Measurements from ENCODE around the gene VGF.
"Not testable (repeated sequence)": the region's sequence is repeated elsewhere in the genome, so short reads cannot be mapped to it uniquely, and the experiment has no call there.

The VGF gene

GRCh38 chr7:101134399-101134980 is 30.9 kb downstream of the VGF start:
- DNase-seq = peak; percentile 73

GRCh38 chr7:101133621-101134398 is 31.6 kb downstream of the VGF start:
- peak; percentile 24 for DNase-seq

GRCh38 chr7:101132626-101133600 is 32.5 kb downstream of the VGF start:
- DNase-seq = not testable (repeated sequence)

- DNase-seq = no peak
These were observed 35.7 kb downstream of the VGF start for GRCh38 chr7:101129603-101130117.

GRCh38 chr7:101128040-101128834 is 37.1 kb downstream of the VGF start:
- DNase-seq = no peak

- DNase-seq = no peak
These were observed 37.8 kb downstream of the VGF start for GRCh38 chr7:101127460-101128039.

GRCh38 chr7:101126651-101127459 is 38.5 kb downstream of the VGF start, which contains the start of gene SERPINE1:
TSS of gene SERPINE1 (plus strand) at chr7:101127104. CDS start at chr7:101128394, 1,290 bp downstream.
- peak; percentile 89 for DNase-seq

GRCh38 chr7:101125989-101126650 is 39.2 kb downstream of the VGF start:
- peak; percentile 35 for DNase-seq

- peak; percentile 37 for DNase-seq
These were observed 40.9 kb downstream of the VGF start for GRCh38 chr7:101124376-101125056.

- DNase-seq = no peak
These were observed 41.7 kb downstream of the VGF start for GRCh38 chr7:101123703-101124068.

- DNase-seq = no peak
These were observed 42.3 kb downstream of the VGF start for GRCh38 chr7:101122933-101123702.

GRCh38 chr7:101121991-101122932 is 43.1 kb downstream of the VGF start:
- peak; percentile 81 for DNase-seq

- not testable (repeated sequence) for DNase-seq
These were observed 43.8 kb downstream of the VGF start for GRCh38 chr7:101121631-101121990.

- no peak for DNase-seq
These were observed 45.1 kb downstream of the VGF start for GRCh38 chr7:101120315-101120714.

GRCh38 chr7:101119876-101120275 is 45.5 kb downstream of the VGF start:
- no peak for DNase-seq

- DNase-seq = no peak
These were observed 46.5 kb downstream of the VGF start for GRCh38 chr7:101118856-101119255.

- no peak for DNase-seq
These were observed 48.5 kb downstream of the VGF start for GRCh38 chr7:101116898-101117297.

GRCh38 chr7:101115215-101115614 is 50.2 kb downstream of the VGF start:
- DNase-seq = no peak

Measured in inflammatory macrophage treated with lipopolysaccharide for 4 hours (primary cell).